ENCODE results near the gene NPHP4. TPM values are rescaled to one million over a fixed set of nuclear protein-coding genes. Genes with fewer than 3 reads are reported as not detected.

The NPHP4 gene
- total and polyA plus RNA-seq, 7 donors: 1.3 to 2.8 (median 1.8) TPM

DNA sequence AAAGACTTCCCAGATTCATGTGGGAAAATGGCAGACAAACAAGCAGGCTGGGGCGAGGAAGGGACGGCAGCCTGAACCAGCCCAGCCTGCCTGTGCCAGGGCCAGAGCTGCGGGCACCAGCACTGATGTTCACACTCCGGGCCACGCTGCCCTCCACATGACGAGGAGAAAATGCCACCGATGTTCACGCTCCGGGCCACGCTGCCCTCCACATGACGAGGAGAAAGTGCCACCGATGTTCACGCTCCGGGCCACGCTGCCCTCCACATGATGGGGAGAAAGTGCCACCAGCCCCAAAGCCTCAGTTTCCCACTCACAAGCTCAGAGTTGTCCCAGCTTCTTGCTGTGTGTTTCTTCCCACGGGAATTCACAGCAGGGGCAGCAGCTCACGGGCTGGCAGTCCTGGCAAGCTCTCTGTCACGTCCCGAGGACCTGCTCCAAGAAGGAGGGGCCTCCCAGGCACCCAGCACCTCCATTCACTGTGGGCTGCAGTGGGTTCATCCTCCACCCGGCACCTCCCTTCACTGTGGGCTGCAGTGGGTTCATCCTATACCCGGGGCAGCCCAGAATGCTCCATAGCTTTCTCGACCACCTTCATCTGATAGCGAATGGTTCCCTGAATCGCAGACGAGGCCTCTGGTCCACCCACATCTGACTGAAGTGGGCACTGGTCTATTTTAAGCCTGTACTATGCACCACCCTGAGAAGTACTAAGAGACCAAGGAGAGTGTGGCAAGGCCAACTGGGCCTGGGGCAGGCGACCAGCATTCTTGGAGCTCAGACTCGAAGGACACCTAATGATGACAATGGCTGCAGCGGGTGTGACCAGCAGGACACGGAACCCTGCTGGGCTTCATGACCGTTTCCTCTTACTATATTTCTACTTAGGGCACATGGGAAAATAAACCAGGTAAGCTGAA lies 108.8 kb downstream of the NPHP4 start:
- Histone ChIP-seq H3K27ac (no peak overlapping the region), H3K27me3 (ENCODE audit: insufficient read depth in 3 of 3, low read length in 2 of 3) (no peaks in the 10 kb centered on the region), H3K9me3 (no peaks in the 10 kb centered on the region), H3K4me3 (no peak overlapping the region), H3K36me3 (ENCODE audit: insufficient read depth in 1 of 2, low read depth in 1 of 2) (no peaks in the 10 kb centered on the region), H3K4me1 (no peaks in the 10 kb centered on the region)
- intact Hi-C loops (cut with DNase I): no loop called here
- TF ChIP-seq CTCF (IDR thresholded peaks at IDR 0.05): no peak
- no peak for ATAC-seq
- WGBS, 3 donors: 82 to 87% (median 86%) methylated on average over 30 of the region's 30 CpGs
- DNase-seq: peak in 1 of 2 donors; percentile 23

DNA sequence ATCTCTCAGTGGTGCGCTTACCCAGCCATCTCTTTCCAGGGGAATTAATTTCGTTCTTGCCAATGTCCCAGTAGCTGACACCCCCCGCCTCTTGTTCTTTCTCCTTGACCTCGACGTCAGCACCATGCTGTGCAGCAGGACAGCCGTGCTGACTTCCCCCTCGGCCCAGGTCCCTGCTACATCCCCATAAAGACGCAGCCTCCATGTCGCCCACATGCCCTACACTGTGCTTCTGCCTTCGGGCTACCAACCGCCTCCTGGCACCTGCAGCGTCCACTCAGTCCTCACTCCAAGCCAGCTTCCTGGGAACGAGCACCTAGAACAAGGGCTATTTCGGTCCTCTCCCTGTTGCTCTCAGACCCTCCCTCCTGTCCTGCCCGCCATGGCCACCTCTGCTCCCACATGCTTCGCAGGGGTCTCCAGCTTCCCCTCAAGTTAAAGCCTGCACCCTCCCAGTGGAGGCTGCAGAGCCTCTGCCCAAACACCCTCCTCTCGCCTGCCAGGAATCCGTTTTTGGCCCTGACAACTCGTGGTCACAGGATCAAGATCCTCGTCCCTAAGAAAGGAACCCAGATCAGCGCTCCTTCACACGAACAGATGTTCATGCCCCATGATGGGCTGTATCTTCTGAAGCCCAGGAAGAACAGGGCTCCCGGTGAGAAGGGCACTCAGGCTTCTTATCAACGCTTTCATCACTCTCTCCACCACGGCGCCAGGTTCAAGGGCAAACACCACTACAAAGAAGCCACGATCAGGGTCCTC lies 109.7 kb downstream of the NPHP4 start:
- Histone ChIP-seq H3K9me3 (no peaks in the 10 kb centered on the region), H3K27me3 (ENCODE audit: insufficient read depth in 3 of 3, low read length in 2 of 3) (no peaks in the 10 kb centered on the region), H3K36me3 (ENCODE audit: insufficient read depth in 1 of 2, low read depth in 1 of 2) (no peaks in the 10 kb centered on the region), H3K4me1 (no peaks in the 10 kb centered on the region), H3K4me3 (no peak overlapping the region), H3K27ac (no peak overlapping the region)
- WGBS, 3 donors: 90 to 93% (median 91%) methylated on average over 27 of the region's 27 CpGs
- ATAC-seq (no peak), DNase-seq (peak in 1 of 2 donors; percentile 32)
- intact Hi-C loops (cut with DNase I): no loop called here
- TF ChIP-seq CTCF (IDR thresholded peaks at IDR 0.05): no peak

- intact Hi-C loops (cut with DNase I): no loop called here
- no peaks in the 10 kb centered on the region for H3K9me3 ChIP-seq
- ATAC-seq (no peak), DNase-seq (peak in 1 of 2 donors; percentile 32)
- WGBS, 3 donors: 87 to 91% (median 89%) methylated on average over 20 to 22 of the region's 22 CpGs
- H3K4me3 ChIP-seq: no peak overlapping the region
- no peaks in the 10 kb centered on the region for H3K4me1 ChIP-seq
- TF ChIP-seq CTCF (IDR thresholded peaks at IDR 0.05): no peak
- no peaks in the 10 kb centered on the region for H3K36me3 ChIP-seq (ENCODE audit: insufficient read depth in 1 of 2, low read depth in 1 of 2)
- no peak overlapping the region for H3K27ac ChIP-seq
- no peaks in the 10 kb centered on the region for H3K27me3 ChIP-seq (ENCODE audit: insufficient read depth in 3 of 3, low read length in 2 of 3)
Observed at GRCh38 chr1:5881526-5882222, 110.6 kb downstream of the NPHP4 start.

DNA sequence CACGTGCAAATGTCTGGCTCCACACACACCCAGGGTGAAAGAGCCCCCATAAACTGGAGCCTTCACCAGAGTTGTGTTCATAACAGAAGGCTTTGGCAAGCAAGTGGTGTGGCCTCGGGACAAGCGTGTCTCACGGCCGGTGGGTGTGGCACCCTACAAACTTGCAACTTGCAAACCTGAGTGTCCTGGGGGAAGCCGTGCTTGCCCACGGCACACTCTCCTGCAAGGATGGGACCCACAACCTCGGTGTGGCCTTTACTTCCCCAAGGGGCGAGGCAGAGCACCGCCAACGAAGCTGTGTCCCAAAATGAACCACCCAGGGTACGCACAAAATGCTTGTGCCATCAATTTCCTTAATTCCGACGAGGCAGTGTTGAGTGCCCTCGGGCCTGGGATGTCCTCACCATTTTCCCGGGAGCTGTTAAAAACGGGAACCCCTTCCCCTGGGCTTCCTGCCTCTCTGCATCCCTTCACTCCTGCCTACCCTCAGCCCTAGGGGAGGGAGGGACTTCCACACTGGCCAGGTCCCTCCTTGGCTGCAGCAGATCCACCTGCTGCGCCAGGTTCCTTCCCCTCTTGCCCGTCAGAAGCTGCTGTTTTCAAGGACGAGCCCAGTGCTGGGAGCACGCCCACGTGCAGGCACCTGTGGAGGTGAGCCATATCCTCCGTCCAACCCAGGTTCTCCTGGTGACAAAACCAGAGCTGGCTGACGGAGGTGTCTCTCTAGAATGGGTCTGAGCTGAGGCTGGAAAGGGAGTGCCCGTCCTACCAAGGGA lies 111.4 kb downstream of the NPHP4 start:
- no peak overlapping the region for H3K4me3 ChIP-seq
- no peaks in the 10 kb centered on the region for H3K4me1 ChIP-seq
- DNase-seq: peak in 1 of 2 donors; percentile 46
- no peaks in the 10 kb centered on the region for H3K36me3 ChIP-seq (ENCODE audit: insufficient read depth in 1 of 2, low read depth in 1 of 2)
- no peak overlapping the region for H3K27ac ChIP-seq
- H3K27me3 ChIP-seq (ENCODE audit: insufficient read depth in 3 of 3, low read length in 2 of 3): no peaks in the 10 kb centered on the region
- no peak for ATAC-seq
- 95 to 96% (median 95%) methylated on average over 25 of the region's 25 CpGs for WGBS, 3 donors
- intact Hi-C loops (cut with DNase I): no loop called here
- TF ChIP-seq CTCF (IDR thresholded peaks at IDR 0.05): no peak
- no peaks in the 10 kb centered on the region for H3K9me3 ChIP-seq
